Measurements from ENCODE around the gene LDB3. TPM values are rescaled to one million over a fixed set of nuclear protein-coding genes. Genes with fewer than 3 reads are reported as not detected.
A peak's percentile ranks its signal among the peaks of the same experiment; 100 is the strongest.

Gene LDB3
- total RNA-seq, 4 donors from 2014 or later, result 2.2 to 32.5 (median 2.9) TPM

- Histone ChIP-seq H3K4me3 (no peak overlapping the region), H3K36me3 (no peaks in the 10 kb centered on the region), H3K9me3 (no peaks in the 10 kb centered on the region), H3K27ac (no peak overlapping the region), H3K4me1 (no peaks in the 10 kb centered on the region), H3K27me3 (no peaks in the 10 kb centered on the region)
- in situ Hi-C loops (cut with MboI; ENCODE audit: low pct_ligation_motif_present in 1 of 4, low pct_unique_long_range_greater_than_20kb in 1 of 4, low sequenced_read_pairs in 3 of 4) (no loop called here), intact Hi-C loops (cut with DNase I; ENCODE audit: low total_unique reads) (no loop called here)
- peak; percentile 1 for DNase-seq
- WGBS, 2 donors (ENCODE audit: low coverage in 1 of 2), result 95 to 100% methylated on average over 1 to 3 of the region's 3 CpGs
- TF ChIP-seq POLR2A (IDR thresholded peaks at IDR 0.05) (no peak), POLR2AphosphoS5 (IDR thresholded peaks at IDR 0.05) (no peak), EP300 (IDR thresholded peaks at IDR 0.05; ENCODE audit: low read depth) (no peak)
Observed at GRCh38 chr10:86655596-86655995, 12.7 kb upstream of the LDB3 start.

- H3K9me3 ChIP-seq, result no peaks in the 10 kb centered on the region
- intact Hi-C loops (cut with DNase I; ENCODE audit: low total_unique reads), result no loop called here
- 89 to 92% methylated on average over 2 to 8 of the region's 8 CpGs for WGBS, 2 donors (ENCODE audit: low coverage in 1 of 2)
- in situ Hi-C loops (cut with MboI; ENCODE audit: low pct_ligation_motif_present in 1 of 4, low pct_unique_long_range_greater_than_20kb in 1 of 4, low sequenced_read_pairs in 3 of 4), result no loop called here
- peak; percentile 5 for DNase-seq
- H3K4me3 ChIP-seq, result no peak overlapping the region
- no peak for TF ChIP-seq CTCF (IDR thresholded peaks at IDR 0.05)
- no peak for TF ChIP-seq POLR2AphosphoS5 (IDR thresholded peaks at IDR 0.05)
- no peak for TF ChIP-seq POLR2A (IDR thresholded peaks at IDR 0.05)
- TF ChIP-seq EP300 (IDR thresholded peaks at IDR 0.05; ENCODE audit: low read depth), result no peak
- no peak overlapping the region for H3K27ac ChIP-seq
- no peaks in the 10 kb centered on the region for H3K27me3 ChIP-seq
- no peaks in the 10 kb centered on the region for H3K4me1 ChIP-seq
- H3K36me3 ChIP-seq, result no peaks in the 10 kb centered on the region
Observed at GRCh38 chr10:86657011-86657395, 11.3 kb upstream of the LDB3 start.

GRCh38 chr10:86657396-86658011 is 10.8 kb upstream of the LDB3 start:
- in situ Hi-C loops (cut with MboI; ENCODE audit: low pct_ligation_motif_present in 1 of 4, low pct_unique_long_range_greater_than_20kb in 1 of 4, low sequenced_read_pairs in 3 of 4), result no loop called here

GRCh38 chr10:86658261-86658741 is 10.0 kb upstream of the LDB3 start:
- DNase-seq, result peak; percentile 3
- TF ChIP-seq POLR2A (IDR thresholded peaks at IDR 0.05), result no peak
- no peak for TF ChIP-seq EP300 (IDR thresholded peaks at IDR 0.05; ENCODE audit: low read depth)
- no peak for TF ChIP-seq CTCF (IDR thresholded peaks at IDR 0.05)
- no peak for TF ChIP-seq POLR2AphosphoS5 (IDR thresholded peaks at IDR 0.05)
- intact Hi-C loops (cut with DNase I; ENCODE audit: low total_unique reads), result no loop called here
- Histone ChIP-seq H3K27ac (no peak overlapping the region), H3K9me3 (no peaks in the 10 kb centered on the region), H3K27me3 (no peaks in the 10 kb centered on the region), H3K4me1 (no peaks in the 10 kb centered on the region), H3K36me3 (no peaks in the 10 kb centered on the region), H3K4me3 (no peak overlapping the region)
- 87% methylated on average over 12 of the region's 12 CpGs; no CpG with 5 or more reads in 1 of the 2 donors for WGBS, 2 donors (ENCODE audit: low coverage in 1 of 2)
- in situ Hi-C loops (cut with MboI; ENCODE audit: low pct_ligation_motif_present in 1 of 4, low pct_unique_long_range_greater_than_20kb in 1 of 4, low sequenced_read_pairs in 3 of 4), result no loop called here

More at GRCh38 chr10:86657396-86658011, 10.8 kb upstream of the LDB3 start:
- peak; percentile 3 for DNase-seq
- 82 to 93% methylated on average over 3 to 19 of the region's 19 CpGs for WGBS, 2 donors (ENCODE audit: low coverage in 1 of 2)
- no peaks in the 10 kb centered on the region for H3K9me3 ChIP-seq
- H3K4me1 ChIP-seq, result no peaks in the 10 kb centered on the region
- no peaks in the 10 kb centered on the region for H3K36me3 ChIP-seq
- TF ChIP-seq EP300 (IDR thresholded peaks at IDR 0.05; ENCODE audit: low read depth) (no peak), POLR2AphosphoS5 (IDR thresholded peaks at IDR 0.05) (no peak), POLR2A (IDR thresholded peaks at IDR 0.05) (no peak), CTCF (IDR thresholded peaks at IDR 0.05) (no peak)
- no peak overlapping the region for H3K4me3 ChIP-seq
- no peak overlapping the region for H3K27ac ChIP-seq
- intact Hi-C loops (cut with DNase I; ENCODE audit: low total_unique reads), result no loop called here
- H3K27me3 ChIP-seq, result no peaks in the 10 kb centered on the region
